ENCODE results near the gene SDCCAG8. TPM values are rescaled to one million over a fixed set of nuclear protein-coding genes. Genes with fewer than 3 reads are reported as not detected.

The SDCCAG8 gene
- total and polyA plus RNA-seq, 11 donors = 7.8 to 36.6 (median 21.6) TPM

DNA sequence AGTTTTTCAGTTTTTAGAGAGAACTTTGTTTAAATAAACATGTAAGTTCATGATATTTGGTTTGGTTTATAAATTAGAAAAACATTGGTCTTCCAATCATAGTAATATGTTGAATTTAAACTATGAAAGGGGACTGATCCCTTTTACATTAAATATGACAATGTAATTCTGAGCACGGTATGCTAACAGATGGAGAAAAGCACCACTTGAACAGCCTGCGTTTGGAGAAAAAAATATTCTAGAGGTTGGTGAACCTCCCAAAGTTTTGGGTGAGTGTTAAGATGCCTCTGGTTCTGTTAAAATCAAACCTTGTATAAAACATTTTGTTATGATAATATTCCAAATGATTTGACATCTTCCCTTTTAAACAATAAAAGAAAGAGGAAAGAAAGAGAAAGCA lies 123.9 kb downstream of the SDCCAG8 start:
- no peaks in the 10 kb centered on the region for H3K9me3 ChIP-seq
- DNase-seq (no peak), ATAC-seq (no peak)
- TF ChIP-seq POLR2A (IDR thresholded peaks at IDR 0.05) = no peak
- TF ChIP-seq, protein P1, sequence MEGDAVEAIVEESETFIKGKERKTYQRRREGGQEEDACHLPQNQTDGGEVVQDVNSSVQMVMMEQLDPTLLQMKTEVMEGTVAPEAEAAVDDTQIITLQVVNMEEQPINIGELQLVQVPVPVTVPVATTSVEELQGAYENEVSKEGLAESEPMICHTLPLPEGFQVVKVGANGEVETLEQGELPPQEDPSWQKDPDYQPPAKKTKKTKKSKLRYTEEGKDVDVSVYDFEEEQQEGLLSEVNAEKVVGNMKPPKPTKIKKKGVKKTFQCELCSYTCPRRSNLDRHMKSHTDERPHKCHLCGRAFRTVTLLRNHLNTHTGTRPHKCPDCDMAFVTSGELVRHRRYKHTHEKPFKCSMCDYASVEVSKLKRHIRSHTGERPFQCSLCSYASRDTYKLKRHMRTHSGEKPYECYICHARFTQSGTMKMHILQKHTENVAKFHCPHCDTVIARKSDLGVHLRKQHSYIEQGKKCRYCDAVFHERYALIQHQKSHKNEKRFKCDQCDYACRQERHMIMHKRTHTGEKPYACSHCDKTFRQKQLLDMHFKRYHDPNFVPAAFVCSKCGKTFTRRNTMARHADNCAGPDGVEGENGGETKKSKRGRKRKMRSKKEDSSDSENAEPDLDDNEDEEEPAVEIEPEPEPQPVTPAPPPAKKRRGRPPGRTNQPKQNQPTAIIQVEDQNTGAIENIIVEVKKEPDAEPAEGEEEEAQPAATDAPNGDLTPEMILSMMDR (IDR thresholded peaks at IDR 0.05) = no peak
- H3K27me3 ChIP-seq = no peaks in the 10 kb centered on the region
- WGBS, 4 donors = 85 to 93% (median 92%) methylated on average over 2 of the region's 2 CpGs
- H3K4me1 ChIP-seq = no peaks in the 10 kb centered on the region
- peaks cover 0 to 42% (median 22%) of the 10 kb centered on the region in 9 donors for H3K36me3 ChIP-seq
- intact Hi-C loops (cut with DNase I) = no loop called here
- no peak overlapping the region for H3K4me3 ChIP-seq
- H3K27ac ChIP-seq = no peak overlapping the region

DNA sequence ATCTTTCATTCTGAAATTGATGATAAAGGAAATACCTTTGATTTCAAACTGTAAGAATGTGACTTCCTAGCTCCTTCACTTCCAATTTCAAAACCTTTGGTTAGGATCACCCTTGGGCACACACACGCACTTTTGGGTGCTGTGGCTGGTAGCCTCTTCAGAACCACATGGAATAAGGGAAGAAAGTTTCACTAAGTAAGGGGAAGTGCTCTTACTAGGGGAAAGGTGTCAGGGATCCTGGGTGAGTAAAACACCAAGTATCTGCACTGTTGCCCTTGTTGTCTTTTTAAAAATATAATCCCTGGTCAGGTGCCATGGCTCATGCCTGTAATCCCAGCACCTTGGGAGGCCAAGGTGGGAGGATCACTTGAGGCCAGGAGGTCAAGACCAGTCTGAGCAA lies 132.4 kb downstream of the SDCCAG8 start:
- Histone ChIP-seq H3K4me3 (no peak overlapping the region), H3K9me3 (no peaks in the 10 kb centered on the region), H3K27ac (no peak overlapping the region), H3K36me3 (peaks cover 0 to 26% (median 6%) of the 10 kb centered on the region in 9 donors), H3K27me3 (no peaks in the 10 kb centered on the region), H3K4me1 (no peaks in the 10 kb centered on the region)
- WGBS, 4 donors = 90 to 100% (median 94%) methylated on average over 1 of the region's 1 CpG
- ATAC-seq (no peak), DNase-seq (no peak)
- intact Hi-C loops (cut with DNase I) = no loop called here
- TF ChIP-seq, protein P1 (IDR thresholded peaks at IDR 0.05) = no peak
- no peak for TF ChIP-seq POLR2A (IDR thresholded peaks at IDR 0.05)

DNA sequence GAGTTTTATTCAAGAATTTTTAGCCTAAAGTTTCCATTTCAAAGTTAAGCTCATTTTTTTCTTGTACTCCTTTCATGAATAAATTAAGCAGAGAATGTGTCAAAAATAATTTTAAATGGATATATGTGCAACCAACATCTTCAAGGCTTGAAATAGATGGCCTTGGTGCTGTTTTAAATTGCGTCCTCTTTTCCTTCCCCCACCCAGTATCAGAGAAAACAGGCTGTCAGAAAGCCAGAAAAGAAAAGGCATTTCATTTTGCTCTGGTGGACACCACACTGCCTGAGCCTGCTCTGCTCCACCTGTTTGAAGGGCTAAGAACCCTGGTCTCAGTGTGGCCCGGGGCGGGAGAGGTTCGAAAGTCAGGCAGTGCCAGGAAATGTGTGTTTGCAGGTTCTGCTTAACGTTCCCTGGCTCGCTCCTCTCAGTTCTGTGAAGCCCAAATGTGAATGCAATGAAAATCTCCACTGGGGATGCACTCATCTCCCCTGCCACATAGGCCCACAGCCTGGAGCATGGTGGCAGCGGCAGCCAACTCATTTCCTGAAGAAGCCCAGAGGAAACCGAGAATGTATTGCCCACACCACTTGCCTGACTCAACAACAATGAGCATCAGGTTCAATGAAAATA lies 134.4 kb downstream of the SDCCAG8 start:
- Histone ChIP-seq H3K27me3 (no peaks in the 10 kb centered on the region), H3K4me3 (no peak overlapping the region), H3K36me3 (peaks cover 0 to 20% (median 6%) of the 10 kb centered on the region in 9 donors), H3K9me3 (no peaks in the 10 kb centered on the region), H3K4me1 (no peaks in the 10 kb centered on the region), H3K27ac (no peak overlapping the region)
- ATAC-seq = no peak
- no peak for DNase-seq
- intact Hi-C loops (cut with DNase I) = no loop called here
- TF ChIP-seq, protein P1 (IDR thresholded peaks at IDR 0.05) = no peak
- TF ChIP-seq POLR2A (IDR thresholded peaks at IDR 0.05) = no peak
- 77 to 86% (median 84%) methylated on average over 8 of the region's 8 CpGs for WGBS, 4 donors

DNA sequence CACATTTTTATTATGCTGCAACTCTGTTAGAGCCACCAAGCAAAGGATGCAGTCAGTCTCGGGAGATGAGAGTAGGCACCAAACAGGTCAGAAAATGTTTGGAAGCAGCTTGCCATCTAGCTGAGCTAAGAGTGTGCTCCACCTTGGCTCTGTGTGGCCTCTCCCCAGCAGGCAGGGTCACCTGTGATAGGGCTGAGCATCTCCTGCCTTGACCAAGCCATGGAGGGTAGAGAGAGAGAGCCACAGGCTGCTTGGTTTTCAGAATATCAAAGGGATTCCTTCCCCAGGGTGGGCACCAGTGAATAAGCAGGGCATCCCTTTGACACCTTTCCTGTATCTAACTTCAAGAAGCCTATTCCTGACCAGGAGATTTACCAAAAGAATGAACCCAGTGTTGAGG lies 135.5 kb downstream of the SDCCAG8 start:
- TF ChIP-seq POLR2A (IDR thresholded peaks at IDR 0.05) = no peak
- TF ChIP-seq, protein P1 (IDR thresholded peaks at IDR 0.05) = no peak
- DNase-seq (no peak), ATAC-seq (no peak)
- peaks cover 0 to 24% (median 5%) of the 10 kb centered on the region in 9 donors for H3K36me3 ChIP-seq
- H3K27ac ChIP-seq = no peak overlapping the region
- no peaks in the 10 kb centered on the region for H3K9me3 ChIP-seq
- intact Hi-C loops (cut with DNase I) = no loop called here
- no peaks in the 10 kb centered on the region for H3K27me3 ChIP-seq
- no peak overlapping the region for H3K4me3 ChIP-seq
- WGBS, 4 donors = 75 to 100% (median 100%) methylated on average over 1 of the region's 1 CpG
- H3K4me1 ChIP-seq = no peaks in the 10 kb centered on the region
